ENCODE measurements around the gene BDKRB2.

DNA sequence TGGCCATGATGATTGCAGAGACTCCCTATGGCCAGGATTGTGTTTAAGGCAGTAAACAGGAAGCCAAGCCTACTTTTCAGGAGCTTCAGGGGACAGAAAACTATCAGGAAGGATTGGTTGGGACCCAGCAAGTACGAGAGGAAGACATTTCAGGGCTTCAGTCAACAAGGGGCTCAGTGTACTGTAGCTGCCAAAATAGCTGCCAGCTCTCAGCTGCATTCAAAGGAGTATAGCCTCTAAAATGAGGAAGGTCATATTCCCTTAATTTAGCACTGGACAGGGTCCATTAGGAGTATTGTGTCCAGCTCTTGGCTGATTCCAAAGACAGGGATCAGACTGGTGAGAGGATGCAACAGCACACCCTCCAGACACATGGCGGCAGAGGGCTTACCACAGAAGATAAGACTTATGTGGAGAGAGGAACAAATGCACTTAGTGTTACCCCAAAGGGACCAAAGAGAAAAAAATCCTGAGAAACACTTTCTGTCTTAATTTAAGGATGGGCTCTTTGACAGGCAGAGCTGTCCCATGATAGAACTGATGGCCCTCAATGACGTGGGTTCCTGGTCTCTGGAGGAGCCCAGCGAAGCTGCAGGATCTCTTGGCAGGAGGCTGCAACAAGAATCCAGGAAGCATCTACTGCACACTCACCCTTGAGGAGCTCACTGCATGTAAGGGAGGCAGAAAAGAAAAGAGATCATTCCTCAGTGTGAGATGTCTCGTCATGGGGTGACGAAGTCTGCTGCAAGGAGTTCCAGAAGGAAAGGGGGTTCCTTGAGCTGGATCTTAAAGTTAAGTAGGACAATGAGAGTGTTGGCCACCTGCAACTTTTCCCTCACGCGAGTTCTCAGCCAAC lies 66.2 kb downstream of the BDKRB2 start:
- TF ChIP-seq, protein P1, sequence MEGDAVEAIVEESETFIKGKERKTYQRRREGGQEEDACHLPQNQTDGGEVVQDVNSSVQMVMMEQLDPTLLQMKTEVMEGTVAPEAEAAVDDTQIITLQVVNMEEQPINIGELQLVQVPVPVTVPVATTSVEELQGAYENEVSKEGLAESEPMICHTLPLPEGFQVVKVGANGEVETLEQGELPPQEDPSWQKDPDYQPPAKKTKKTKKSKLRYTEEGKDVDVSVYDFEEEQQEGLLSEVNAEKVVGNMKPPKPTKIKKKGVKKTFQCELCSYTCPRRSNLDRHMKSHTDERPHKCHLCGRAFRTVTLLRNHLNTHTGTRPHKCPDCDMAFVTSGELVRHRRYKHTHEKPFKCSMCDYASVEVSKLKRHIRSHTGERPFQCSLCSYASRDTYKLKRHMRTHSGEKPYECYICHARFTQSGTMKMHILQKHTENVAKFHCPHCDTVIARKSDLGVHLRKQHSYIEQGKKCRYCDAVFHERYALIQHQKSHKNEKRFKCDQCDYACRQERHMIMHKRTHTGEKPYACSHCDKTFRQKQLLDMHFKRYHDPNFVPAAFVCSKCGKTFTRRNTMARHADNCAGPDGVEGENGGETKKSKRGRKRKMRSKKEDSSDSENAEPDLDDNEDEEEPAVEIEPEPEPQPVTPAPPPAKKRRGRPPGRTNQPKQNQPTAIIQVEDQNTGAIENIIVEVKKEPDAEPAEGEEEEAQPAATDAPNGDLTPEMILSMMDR (IDR thresholded peaks at IDR 0.05; ENCODE audit: poor library complexity): no peak
- TF ChIP-seq EZH2 (IDR thresholded peaks at IDR 0.05; ENCODE audit: borderline replicate concordance): no peak
